Upper lobe of right lung (tissue), 1 donor: ENCODE measurements around the gene SLC39A12. TPM values are rescaled to one million over a fixed set of nuclear protein-coding genes. Genes with fewer than 3 reads are reported as not detected.
A peak's percentile ranks its signal among the peaks of the same experiment; 100 is the strongest.

ENCODE experiments used
- ATAC-seq: fragments of 200-7000 bp; cut with Tn5 transposase; one replicate; pipeline ENCODE4 v1.9.1; 2020; ENCODE audit warnings: mild to moderate bottlenecking, moderate library complexity
- DNase-seq: peaks from one replicate; pipeline ENCODE4 v3.0.0-alpha.2; 2020
- H3K27ac ChIP-seq: fragments of 200-600 bp; one replicate; pipeline ENCODE4 v1.8.0; 2022
- H3K27me3 ChIP-seq: fragments of 200-600 bp; one replicate; pipeline ENCODE4 v1.8.0; 2022; ENCODE audit warnings: mild to moderate bottlenecking
- H3K36me3 ChIP-seq: fragments of 200-600 bp; one replicate; pipeline ENCODE4 v1.8.0; 2022
- H3K4me1 ChIP-seq: fragments of 200-600 bp; one replicate; pipeline ENCODE4 v1.8.0; 2022
- H3K4me3 ChIP-seq: fragments of 200-600 bp; one replicate; pipeline ENCODE4 v1.8.0; 2022; ENCODE audit warnings: mild to moderate bottlenecking
- H3K9me3 ChIP-seq: fragments of 200-600 bp; one replicate; pipeline ENCODE4 v1.8.0; 2022
- intact Hi-C: fragments of 100-400 bp; cut with DNase I; formaldehyde crosslinking; loops from one replicate; pipeline ENCODE4 v1.11.0; 2022
- total RNA-seq: library from RNA; stranded (reverse); fragmentation: NEBNext Ultra II Directional; extraction: Animal tissue kit (Norgen Biotek cat#: 25700); gene quantifications from one replicate; pipeline ENCODE4 v1.2.1, GENCODE V29; 2021
- TF ChIP-seq, protein P1 (sequence below): fragments of 200-600 bp; IDR thresholded peaks from one replicate; pipeline ENCODE4 v1.8.0; 2022; ENCODE audit warnings: antibody characterized with exemption
- donor health status: DM: no; HTN: yes; CAD: no; lungs with severe emphysema.

Gene SLC39A12
- total RNA-seq, 1 donor from 2014 or later: 0.29 TPM

- ATAC-seq: peak; percentile 53
- no peak for DNase-seq
- Histone ChIP-seq H3K9me3 (no peaks in the 10 kb centered on the region), H3K4me1 (no peaks in the 10 kb centered on the region), H3K27me3 (no peaks in the 10 kb centered on the region), H3K27ac (no peak overlapping the region), H3K4me3 (no peak overlapping the region), H3K36me3 (peaks cover 3% of the 10 kb centered on the region)
- intact Hi-C loops: no loop called here
- TF ChIP-seq, protein P1, sequence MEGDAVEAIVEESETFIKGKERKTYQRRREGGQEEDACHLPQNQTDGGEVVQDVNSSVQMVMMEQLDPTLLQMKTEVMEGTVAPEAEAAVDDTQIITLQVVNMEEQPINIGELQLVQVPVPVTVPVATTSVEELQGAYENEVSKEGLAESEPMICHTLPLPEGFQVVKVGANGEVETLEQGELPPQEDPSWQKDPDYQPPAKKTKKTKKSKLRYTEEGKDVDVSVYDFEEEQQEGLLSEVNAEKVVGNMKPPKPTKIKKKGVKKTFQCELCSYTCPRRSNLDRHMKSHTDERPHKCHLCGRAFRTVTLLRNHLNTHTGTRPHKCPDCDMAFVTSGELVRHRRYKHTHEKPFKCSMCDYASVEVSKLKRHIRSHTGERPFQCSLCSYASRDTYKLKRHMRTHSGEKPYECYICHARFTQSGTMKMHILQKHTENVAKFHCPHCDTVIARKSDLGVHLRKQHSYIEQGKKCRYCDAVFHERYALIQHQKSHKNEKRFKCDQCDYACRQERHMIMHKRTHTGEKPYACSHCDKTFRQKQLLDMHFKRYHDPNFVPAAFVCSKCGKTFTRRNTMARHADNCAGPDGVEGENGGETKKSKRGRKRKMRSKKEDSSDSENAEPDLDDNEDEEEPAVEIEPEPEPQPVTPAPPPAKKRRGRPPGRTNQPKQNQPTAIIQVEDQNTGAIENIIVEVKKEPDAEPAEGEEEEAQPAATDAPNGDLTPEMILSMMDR: peak; percentile 51
Measured at GRCh38 chr10:17910125-17910789, 41.5 kb upstream of the SLC39A12 start.

- intact Hi-C loops: no loop called here
- Histone ChIP-seq H3K9me3 (no peaks in the 10 kb centered on the region), H3K27ac (no peak overlapping the region), H3K4me3 (no peak overlapping the region), H3K36me3 (no peaks in the 10 kb centered on the region), H3K27me3 (no peaks in the 10 kb centered on the region), H3K4me1 (no peaks in the 10 kb centered on the region)
- TF ChIP-seq, protein P1: no peak
- ATAC-seq (no peak), DNase-seq (no peak)
Measured at GRCh38 chr10:17912754-17913153, 39.0 kb upstream of the SLC39A12 start.

GRCh38 chr10:17913604-17914003, 38.1 kb upstream of the SLC39A12 start:
- Histone ChIP-seq H3K27ac (no peak overlapping the region), H3K27me3 (no peaks in the 10 kb centered on the region), H3K4me3 (no peak overlapping the region), H3K4me1 (no peaks in the 10 kb centered on the region), H3K9me3 (no peaks in the 10 kb centered on the region), H3K36me3 (no peaks in the 10 kb centered on the region)
- ATAC-seq (no peak), DNase-seq (no peak)
- intact Hi-C loops: no loop called here
- TF ChIP-seq, protein P1: no peak

GRCh38 chr10:17914169-17915045, 37.3 kb upstream of the SLC39A12 start:
- ATAC-seq (peak; percentile 57), DNase-seq (no peak)
- TF ChIP-seq, protein P1: no peak
- Histone ChIP-seq H3K27me3 (no peaks in the 10 kb centered on the region), H3K4me3 (no peak overlapping the region), H3K9me3 (no peaks in the 10 kb centered on the region), H3K4me1 (no peaks in the 10 kb centered on the region), H3K27ac (no peak overlapping the region), H3K36me3 (no peaks in the 10 kb centered on the region)
- intact Hi-C loops: no loop called here

- intact Hi-C loops: no loop called here
- no peak overlapping the region for H3K4me3 ChIP-seq
- H3K9me3 ChIP-seq: no peaks in the 10 kb centered on the region
- no peaks in the 10 kb centered on the region for H3K36me3 ChIP-seq
- DNase-seq: no peak
- no peaks in the 10 kb centered on the region for H3K27me3 ChIP-seq
- no peak overlapping the region for H3K27ac ChIP-seq
- no peaks in the 10 kb centered on the region for H3K4me1 ChIP-seq
- TF ChIP-seq, protein P1: no peak
- no peak for ATAC-seq
Measured at GRCh38 chr10:17915181-17915580, 36.5 kb upstream of the SLC39A12 start.
